HEK293 (cell line): ENCODE data around the gene DUSP10.

Experiments
- CTCF ChIA-PET: fragments of 350-600 bp; formaldehyde crosslinking; extraction: SDS; loops from one replicate; lab custom pipeline; 2021; ENCODE audit warnings: antibody characterized with exemption; lab: Yijun Ruan, JAX
- POLR2A ChIA-PET: fragments of 300-600 bp; formaldehyde crosslinking; extraction: SDS; loops from one replicate; lab custom pipeline; 2020; ENCODE audit warnings: antibody characterized with exemption, inconsistent platforms; lab: Yijun Ruan, JAX
- H3K27ac ChIP-seq: fragments of 200-500 bp; sonication (Bioruptor generic); 2 replicates; pipeline ENCODE4 v1.5.1; 2014; ENCODE audit warnings: low read depth, low read length, control low read depth, inconsistent platforms; ENCODE audit errors: extremely low read depth
- H3K36me3 ChIP-seq, 2 experiments: fragments of 200-500 bp in 1 of 2; sonication (Bioruptor generic) in 1 of 2; 1 replicate in 1 of 2; 2 replicates in 1 of 2; pipeline ENCODE4 v1.5.1; 2014 to 2017; ENCODE audit warnings: inconsistent platforms in 2 of 2, low read length in 2 of 2; ENCODE audit not compliant: control insufficient read depth in 2 of 2, insufficient read depth in 1 of 2
- H3K4me1 ChIP-seq: fragments of 200-500 bp; sonication (Bioruptor generic); 2 replicates; pipeline ENCODE4 v1.5.1; 2014; ENCODE audit warnings: mild to moderate bottlenecking, low read length, inconsistent platforms; ENCODE audit not compliant: control insufficient read depth, insufficient read depth
- H3K4me3 ChIP-seq: 2 replicates; pipeline ENCODE4 v1.5.1; 2011; ENCODE audit warnings: low read depth, mild to moderate bottlenecking, control low read depth, low read length, moderate library complexity
- H3K9me3 ChIP-seq: fragments of 200-500 bp; sonication (Bioruptor generic); 2 replicates; pipeline ENCODE4 v1.5.1; 2014; ENCODE audit warnings: low read depth, low read length, inconsistent platforms; ENCODE audit not compliant: control insufficient read depth, insufficient read depth
- KLF16 ChIP-seq: fragments of 450-650 bp; formaldehyde crosslinking; IDR thresholded peaks from 2 replicates; pipeline ENCODE4 v1.5.1; 2017; ENCODE audit warnings: missing biosample characterization, missing genetic modification characterization
- OVOL3 ChIP-seq: fragments of 450-650 bp; formaldehyde crosslinking; IDR thresholded peaks from 2 replicates; pipeline ENCODE4 v1.5.1; 2016; ENCODE audit warnings: missing biosample characterization, missing genetic modification characterization
- PRDM6 ChIP-seq: fragments of 450-650 bp; formaldehyde crosslinking; IDR thresholded peaks from 2 replicates; pipeline ENCODE4 v1.5.1; 2017; ENCODE audit warnings: missing biosample characterization, missing genetic modification characterization
- REPIN1 ChIP-seq: fragments of 450-650 bp; formaldehyde crosslinking; IDR thresholded peaks from 2 replicates; pipeline ENCODE4 v1.5.1; 2017; ENCODE audit warnings: missing biosample characterization, missing genetic modification characterization, low read depth
- REST ChIP-seq: fragments of 450-650 bp; formaldehyde crosslinking; IDR thresholded peaks from 2 replicates; pipeline ENCODE4 v1.5.1; 2016; ENCODE audit warnings: missing biosample characterization, missing genetic modification characterization
- TSHZ1 ChIP-seq: fragments of 450-650 bp; formaldehyde crosslinking; IDR thresholded peaks from 2 replicates; pipeline ENCODE4 v1.5.1; 2016; ENCODE audit warnings: missing biosample characterization, missing genetic modification characterization, borderline replicate concordance
- ZBTB20 ChIP-seq: fragments of 450-650 bp; formaldehyde crosslinking; IDR thresholded peaks from 2 replicates; pipeline ENCODE4 v1.5.1; 2016; ENCODE audit warnings: missing biosample characterization, missing genetic modification characterization
- ZBTB21 ChIP-seq: fragments of 450-650 bp; formaldehyde crosslinking; IDR thresholded peaks from 2 replicates; pipeline ENCODE4 v1.5.1; 2017; ENCODE audit warnings: missing biosample characterization, missing genetic modification characterization
- ZBTB44 ChIP-seq: fragments of 450-650 bp; IDR thresholded peaks from 2 replicates; pipeline ENCODE4 v1.5.1; 2018; ENCODE audit warnings: missing biosample characterization, mild to moderate bottlenecking, missing genetic modification characterization
- ZBTB7A ChIP-seq: fragments of 450-650 bp; formaldehyde crosslinking; IDR thresholded peaks from 2 replicates; pipeline ENCODE4 v1.5.1; 2016; ENCODE audit warnings: low read depth, missing biosample characterization, missing genetic modification characterization
- ZNF112 ChIP-seq: fragments of 450-650 bp; formaldehyde crosslinking; IDR thresholded peaks from 2 replicates; pipeline ENCODE4 v1.5.0; 2017; ENCODE audit warnings: missing biosample characterization, missing genetic modification characterization
- ZNF184 ChIP-seq: fragments of 450-650 bp; IDR thresholded peaks from 2 replicates; pipeline ENCODE4 v1.5.1; 2018; ENCODE audit warnings: missing biosample characterization, mild to moderate bottlenecking, missing genetic modification characterization
- ZNF19 ChIP-seq: fragments of 450-650 bp; formaldehyde crosslinking; IDR thresholded peaks from 2 replicates; pipeline ENCODE4; 2016; ENCODE audit warnings: missing biosample characterization, missing genetic modification characterization, low read depth
- ZNF24 ChIP-seq: fragments of 450-650 bp; formaldehyde crosslinking; IDR thresholded peaks from 2 replicates; pipeline ENCODE4 v1.5.1; 2016; ENCODE audit warnings: missing biosample characterization, missing genetic modification characterization
- ZNF266 ChIP-seq: fragments of 450-650 bp; formaldehyde crosslinking; IDR thresholded peaks from 2 replicates; pipeline ENCODE4 v1.5.1; 2016; ENCODE audit warnings: missing biosample characterization, missing genetic modification characterization, low read depth
- ZNF311 ChIP-seq: fragments of 450-650 bp; formaldehyde crosslinking; IDR thresholded peaks from 2 replicates; pipeline ENCODE4 v1.5.1; 2017; ENCODE audit warnings: missing biosample characterization, missing genetic modification characterization, borderline replicate concordance
- ZNF341 ChIP-seq: fragments of 450-650 bp; formaldehyde crosslinking; IDR thresholded peaks from 2 replicates; pipeline ENCODE4; 2016; ENCODE audit warnings: low read depth, missing biosample characterization, missing genetic modification characterization
- ZNF366 ChIP-seq: fragments of 450-650 bp; formaldehyde crosslinking; conservative IDR thresholded peaks from 2 replicates; pipeline ENCODE4 v1.5.1; 2016; ENCODE audit warnings: missing biosample characterization, missing genetic modification characterization
- ZNF426 ChIP-seq: fragments of 450-650 bp; formaldehyde crosslinking; IDR thresholded peaks from 2 replicates; pipeline ENCODE4 v1.5.1; 2017; ENCODE audit warnings: missing biosample characterization, missing genetic modification characterization, mild to moderate bottlenecking, inconsistent platforms, moderate library complexity
- ZNF521 ChIP-seq: fragments of 450-650 bp; formaldehyde crosslinking; IDR thresholded peaks from 2 replicates; pipeline ENCODE4 v1.5.1; 2017; ENCODE audit warnings: missing biosample characterization, mild to moderate bottlenecking, missing genetic modification characterization
- ZNF600 ChIP-seq: fragments of 450-650 bp; formaldehyde crosslinking; IDR thresholded peaks from 2 replicates; pipeline ENCODE4 v1.5.1; 2016; ENCODE audit warnings: missing biosample characterization, missing genetic modification characterization
- ZNF704 ChIP-seq: fragments of 450-650 bp; formaldehyde crosslinking; IDR thresholded peaks from 2 replicates; pipeline ENCODE4 v1.5.1; 2016; ENCODE audit warnings: missing biosample characterization, missing genetic modification characterization
- ZNF785 ChIP-seq: fragments of 450-650 bp; formaldehyde crosslinking; IDR thresholded peaks from 2 replicates; pipeline ENCODE4 v1.5.1; 2016; ENCODE audit warnings: missing biosample characterization, missing genetic modification characterization

DUSP10 gene

GRCh38 chr1:221687836-221688487, 53.9 kb downstream of the DUSP10 start:
- Histone ChIP-seq H3K9me3 (no peaks in the 10 kb centered on the region), H3K36me3 (no peaks in the 10 kb centered on the region), H3K4me1 (no peaks in the 10 kb centered on the region), H3K4me3 (no peak overlapping the region), H3K27ac (no peak overlapping the region)
- TF ChIP-seq ZNF785 (no peak), ZNF366 (no peak), ZNF311 (no peak), KLF16 (tag by site-specific recombination) (no peak), ZNF266 (tag by site-specific recombination) (no peak), ZBTB21 (tag by site-specific recombination) (no peak), ZBTB44 (tag by site-specific recombination) (no peak), ZNF112 (no peak), ZNF426 (tag by site-specific recombination) (no peak), ZNF704 (tag by site-specific recombination) (no peak), OVOL3 (tag by site-specific recombination) (no peak), ZNF24 (tag by site-specific recombination) (no peak), ZNF600 (tag by site-specific recombination) (no peak), REST (tag by site-specific recombination) (no peak), ZNF19 (tag by site-specific recombination) (no peak), ZNF341 (tag by site-specific recombination) (no peak)
- ChIA-PET POLR2A (no interaction called here), CTCF (interaction anchor here (0.6 to 0.7 kb wide), 3 partner anchors 52 to 1446 kb away, joined by 3 read pairs; no protein-coding TSS in a partner anchor)

GRCh38 chr1:221683681-221684080, 58.2 kb downstream of the DUSP10 start:
- H3K9me3 ChIP-seq: no peaks in the 10 kb centered on the region
- POLR2A ChIA-PET: no interaction called here
- no peak overlapping the region for H3K4me3 ChIP-seq
- H3K27ac ChIP-seq: no peak overlapping the region
- CTCF ChIA-PET: no interaction called here
- H3K36me3 ChIP-seq: no peaks in the 10 kb centered on the region
- no peaks in the 10 kb centered on the region for H3K4me1 ChIP-seq
- TF ChIP-seq ZNF785 (no peak), TSHZ1 (tag by site-specific recombination) (no peak), PRDM6 (no peak), ZNF184 (tag by site-specific recombination) (no peak), ZNF521 (no peak), ZBTB7A (no peak), REPIN1 (no peak), ZBTB20 (tag by site-specific recombination) (no peak)
